ENCODE measurements around the gene LAMTOR3.

The LAMTOR3 gene

GRCh38 chr4:99828477-99828876 lies 65.8 kb downstream of the LAMTOR3 start:
- DNase-seq = no peak

All from GOT3 (cell line).